MG63 (cell line): ENCODE results near the gene NCKAP5. TPM values are rescaled to one million over a fixed set of nuclear protein-coding genes. Genes with fewer than 3 reads are reported as not detected.

ENCODE experiments used
- DNase-seq: peaks from one replicate; pipeline ENCODE4 v3.0.0-alpha.2; 2020
- H3K27me3 ChIP-seq: fragments of 250-450 bp; sonication (Bioruptor Pico); 2 replicates; pipeline ENCODE4 v1.5.1; 2020; ENCODE audit warnings: mild to moderate bottlenecking, moderate library complexity
- H3K36me3 ChIP-seq: fragments of 250-450 bp; sonication (Bioruptor Pico); 2 replicates; pipeline ENCODE4 v1.5.1; 2020; ENCODE audit warnings: mild to moderate bottlenecking, moderate library complexity
- H3K4me3 ChIP-seq: fragments of 250-450 bp; sonication (Bioruptor Pico); 2 replicates; pipeline ENCODE4 v1.5.1; 2020; ENCODE audit warnings: mild to moderate bottlenecking, moderate library complexity
- H3K9me3 ChIP-seq: fragments of 250-450 bp; sonication (Bioruptor Pico); 2 replicates; pipeline ENCODE4 v1.5.1; 2020; ENCODE audit warnings: mild to moderate bottlenecking, moderate library complexity
- total RNA-seq: library from RNA; depleted of rRNA; stranded (reverse); fragments of >200 nt; shearing (Covaris generic); gene quantifications from 2 replicates; pipeline ENCODE4 v1.2.3, GENCODE V29; 2014; ENCODE audit warnings: low replicate concordance

NCKAP5 gene
- total RNA-seq, 1 experiment from 2014 or later: not detected

DNA sequence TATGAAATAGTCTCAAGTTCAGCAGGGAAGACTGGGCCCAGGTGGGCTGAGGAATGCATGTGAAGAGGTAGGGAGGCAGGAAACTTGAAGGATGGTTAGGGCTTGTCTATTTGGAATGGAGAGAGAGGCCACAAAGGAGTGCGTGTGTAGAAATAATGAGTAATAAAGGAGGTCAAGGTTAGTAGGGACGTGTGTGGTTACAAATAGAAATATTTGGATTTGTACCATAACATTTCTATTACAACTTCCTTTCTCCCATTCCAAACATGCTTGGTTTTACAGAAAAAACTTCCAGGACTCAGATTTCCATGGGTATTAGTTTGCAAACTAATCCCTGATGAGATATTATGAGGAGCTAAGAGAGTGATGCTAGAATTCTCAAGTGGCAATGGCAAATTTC is 280.6 kb downstream of the NCKAP5 start:
- H3K36me3 ChIP-seq: no peaks in the 10 kb centered on the region
- no peaks in the 10 kb centered on the region for H3K27me3 ChIP-seq
- DNase-seq: no peak
- H3K4me3 ChIP-seq: no peak overlapping the region
- H3K9me3 ChIP-seq: no peaks in the 10 kb centered on the region

DNA sequence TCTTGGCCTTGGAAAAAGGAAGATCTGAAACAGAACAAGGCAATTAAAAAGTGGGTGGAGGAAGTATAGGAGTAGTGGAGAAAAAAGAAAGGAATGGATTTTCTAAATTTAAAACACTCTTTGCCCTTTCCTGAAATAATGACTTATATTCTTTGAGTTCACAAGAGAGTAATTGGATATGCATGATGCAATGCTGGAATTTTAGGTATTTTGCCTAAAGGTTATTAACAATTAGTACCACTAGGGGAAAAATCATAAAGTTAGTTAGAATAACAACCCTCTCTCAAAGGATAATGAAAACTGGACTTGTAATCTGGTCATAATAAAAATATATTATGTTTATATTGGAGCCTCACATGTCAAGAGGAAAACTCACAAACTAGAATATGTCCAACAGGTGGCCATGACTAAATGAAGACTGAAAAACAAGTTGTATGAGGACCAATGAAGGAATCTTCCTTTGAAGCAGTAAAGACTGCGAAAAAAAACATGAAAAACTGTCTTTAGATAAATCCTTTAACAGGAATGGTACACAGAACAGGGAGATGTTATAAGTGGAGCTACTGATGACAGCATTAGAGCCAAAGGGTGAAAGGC is 281.8 kb downstream of the NCKAP5 start:
- no peaks in the 10 kb centered on the region for H3K9me3 ChIP-seq
- no peaks in the 10 kb centered on the region for H3K27me3 ChIP-seq
- no peak for DNase-seq
- no peak overlapping the region for H3K4me3 ChIP-seq
- no peaks in the 10 kb centered on the region for H3K36me3 ChIP-seq

DNA sequence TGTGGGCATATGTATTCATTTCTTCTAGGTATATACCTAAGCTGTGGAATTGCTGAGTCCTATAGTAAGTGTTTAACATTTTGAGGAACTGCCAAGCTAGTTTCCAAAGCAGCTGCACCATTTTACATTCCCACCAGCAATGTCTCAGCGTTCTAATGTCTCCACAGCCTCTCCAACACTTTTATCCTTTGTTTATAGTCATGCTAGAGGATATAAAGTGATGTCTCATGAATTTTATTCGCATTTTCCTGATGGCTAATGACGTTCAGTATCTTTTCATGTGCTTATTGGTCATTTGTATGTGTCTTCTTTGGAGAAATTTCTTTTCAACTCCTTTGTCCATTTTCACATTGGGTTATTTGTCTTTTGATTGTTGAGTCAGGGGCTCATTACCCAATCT is 295.2 kb downstream of the NCKAP5 start:
- no peaks in the 10 kb centered on the region for H3K9me3 ChIP-seq
- H3K27me3 ChIP-seq: no peaks in the 10 kb centered on the region
- DNase-seq: no peak
- H3K4me3 ChIP-seq: no peak overlapping the region
- no peaks in the 10 kb centered on the region for H3K36me3 ChIP-seq

DNA sequence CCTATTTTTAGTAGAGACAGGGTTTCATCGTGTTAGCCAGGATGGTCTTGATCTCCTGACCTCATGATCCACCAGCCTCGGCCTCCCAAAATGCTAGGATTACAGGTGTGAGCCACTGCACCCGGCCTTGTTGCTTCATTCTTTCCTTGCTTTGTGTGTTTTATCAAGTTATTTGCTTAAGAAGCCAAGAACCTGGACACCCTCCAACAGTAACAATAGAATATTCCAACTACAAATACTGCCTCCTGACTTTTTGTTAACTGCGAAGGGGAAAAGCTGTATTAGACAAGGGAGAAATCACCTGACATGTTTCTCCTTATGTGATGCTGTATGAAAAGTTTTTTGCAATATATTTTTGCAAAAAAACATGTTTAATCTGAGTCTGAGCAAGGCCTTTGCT is 297.2 kb downstream of the NCKAP5 start:
- no peaks in the 10 kb centered on the region for H3K36me3 ChIP-seq
- no peak overlapping the region for H3K4me3 ChIP-seq
- no peak for DNase-seq
- H3K27me3 ChIP-seq: no peaks in the 10 kb centered on the region
- no peaks in the 10 kb centered on the region for H3K9me3 ChIP-seq

DNA sequence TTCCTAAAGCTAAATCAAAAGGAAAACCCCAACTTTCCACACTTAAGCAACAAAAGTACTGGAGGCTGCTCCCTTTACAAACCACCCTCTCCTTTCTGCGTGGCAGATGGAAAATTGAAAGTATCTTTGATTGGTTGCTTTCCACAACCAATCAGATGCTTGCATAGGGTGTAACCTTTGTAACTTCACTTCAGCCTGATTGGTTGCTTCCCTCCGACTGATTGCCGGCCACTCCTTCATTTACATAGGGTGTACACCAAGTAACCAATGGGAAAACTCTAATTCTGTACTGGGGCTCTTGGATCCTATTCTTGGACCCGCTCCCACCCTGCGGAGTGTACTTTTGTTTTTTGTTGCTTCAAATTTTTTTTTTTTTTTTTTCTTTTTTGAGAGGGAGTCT is 297.7 kb downstream of the NCKAP5 start:
- H3K4me3 ChIP-seq: no peak overlapping the region
- no peaks in the 10 kb centered on the region for H3K27me3 ChIP-seq
- H3K9me3 ChIP-seq: no peaks in the 10 kb centered on the region
- H3K36me3 ChIP-seq: no peaks in the 10 kb centered on the region
- no peak for DNase-seq

DNA sequence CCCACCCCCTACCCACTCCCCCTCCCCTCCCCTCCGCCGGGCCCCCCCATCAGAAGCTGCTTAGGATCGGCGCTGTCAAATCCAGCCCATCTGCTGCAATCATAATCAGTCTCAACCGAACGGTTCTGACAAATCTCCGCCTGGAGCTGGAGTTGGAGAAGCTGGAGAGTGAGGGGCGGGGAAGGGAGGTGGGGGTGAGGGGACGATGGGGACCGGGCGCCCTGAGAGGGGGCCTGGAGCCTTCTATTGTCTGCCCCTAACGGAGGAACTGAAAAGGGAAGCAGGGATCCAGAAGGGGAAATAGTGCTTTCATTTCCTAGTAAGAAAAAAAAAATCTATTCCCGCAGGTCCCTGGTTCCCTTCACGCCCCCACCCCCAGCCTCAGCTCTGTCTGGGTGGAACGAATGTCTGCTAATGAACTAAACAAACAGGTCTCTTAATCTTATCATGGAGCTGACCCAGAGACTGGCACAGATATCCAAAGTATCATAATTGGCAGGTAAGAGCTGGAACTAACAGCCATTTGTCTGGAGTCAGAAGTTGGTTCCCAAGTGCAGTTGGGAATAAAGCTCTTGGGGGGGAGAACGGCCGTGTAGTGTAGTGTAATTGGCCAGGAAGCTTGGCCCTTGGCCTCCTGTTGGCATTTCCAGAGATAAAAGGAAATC is 301.2 kb downstream of the NCKAP5 start:
- DNase-seq: no peak

DNA sequence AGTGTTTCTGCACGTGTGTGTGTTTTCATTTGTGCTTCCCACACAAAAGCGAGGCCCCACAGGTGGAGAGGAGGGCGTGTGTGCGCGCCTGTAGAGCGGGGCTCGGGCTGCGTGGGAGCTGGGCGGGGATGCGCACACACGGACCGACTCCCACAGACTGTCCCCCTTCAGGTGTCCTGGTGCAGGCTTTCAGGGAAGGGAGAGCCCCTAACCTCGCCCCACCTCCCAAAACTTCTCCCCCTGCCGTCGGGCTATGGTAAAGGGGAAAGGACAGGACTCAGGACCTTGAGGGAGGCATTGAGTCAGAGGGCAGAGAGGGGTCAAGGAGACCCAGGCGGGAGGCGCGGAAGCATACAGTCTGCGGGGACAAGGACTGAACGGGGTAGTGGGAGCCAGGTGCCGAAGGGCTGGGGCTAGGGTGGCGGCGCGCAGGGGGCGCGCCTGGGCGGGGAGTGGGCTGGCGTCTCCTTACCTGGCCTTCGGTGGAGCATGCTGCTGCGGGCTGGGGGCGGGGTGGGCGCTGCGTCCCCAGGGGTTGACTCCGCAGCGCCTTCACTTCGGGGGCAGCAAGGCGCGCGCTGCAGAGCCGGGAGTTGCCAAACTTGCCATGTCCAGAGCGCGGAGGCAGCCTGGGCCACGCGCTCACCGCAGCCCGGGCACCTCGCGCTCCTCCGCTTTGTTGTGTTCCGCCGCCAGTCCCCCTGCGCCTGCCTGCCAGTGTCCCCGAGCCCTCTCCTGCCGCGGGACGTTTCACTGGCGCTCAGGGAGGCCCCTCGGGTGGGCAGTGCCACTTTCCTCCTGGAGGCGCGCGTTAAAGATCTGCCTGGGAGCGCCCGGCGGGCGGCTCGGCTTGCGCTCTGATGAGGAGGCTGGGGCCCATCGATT is 302.0 kb downstream of the NCKAP5 start:
- Histone ChIP-seq H3K4me3 (peak overlapping the region; percentile 49), H3K9me3 (no peaks in the 10 kb centered on the region), H3K36me3 (no peaks in the 10 kb centered on the region), H3K27me3 (no peaks in the 10 kb centered on the region)
- peak; percentile 35 for DNase-seq

More for the DNA sequence above, 301.2 kb downstream of the NCKAP5 start:
- Histone ChIP-seq H3K27me3 (no peaks in the 10 kb centered on the region), H3K36me3 (no peaks in the 10 kb centered on the region), H3K9me3 (no peaks in the 10 kb centered on the region), H3K4me3 (peak overlapping the region; percentile 49)

DNA sequence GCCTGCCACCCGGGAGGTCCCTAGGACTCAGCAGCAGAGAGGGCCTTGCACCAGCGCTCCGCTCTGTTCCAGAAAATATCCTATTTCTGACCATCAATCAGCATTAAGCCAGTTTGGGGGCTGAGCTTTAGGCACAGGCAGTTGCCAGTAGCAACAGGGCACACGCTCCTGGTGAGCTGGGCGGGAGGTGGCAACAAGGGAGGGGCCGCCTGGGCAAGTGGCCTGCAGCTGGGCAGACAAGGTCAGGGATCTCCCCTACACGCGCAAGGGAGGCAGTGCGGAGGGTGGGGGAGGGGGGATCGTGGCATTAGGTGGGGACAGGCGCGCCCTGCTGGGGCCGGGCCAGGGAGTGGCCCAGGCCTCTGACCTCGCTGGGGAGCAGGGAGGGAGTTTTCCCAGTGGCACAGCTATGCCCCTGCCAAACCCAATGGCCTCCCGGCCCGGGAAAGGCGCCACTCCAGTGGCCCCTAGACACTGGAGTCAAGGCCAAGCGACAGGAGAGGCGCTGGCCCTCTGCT is 302.8 kb downstream of the NCKAP5 start:
- H3K4me3 ChIP-seq: no peak overlapping the region
- no peak for DNase-seq

DNA sequence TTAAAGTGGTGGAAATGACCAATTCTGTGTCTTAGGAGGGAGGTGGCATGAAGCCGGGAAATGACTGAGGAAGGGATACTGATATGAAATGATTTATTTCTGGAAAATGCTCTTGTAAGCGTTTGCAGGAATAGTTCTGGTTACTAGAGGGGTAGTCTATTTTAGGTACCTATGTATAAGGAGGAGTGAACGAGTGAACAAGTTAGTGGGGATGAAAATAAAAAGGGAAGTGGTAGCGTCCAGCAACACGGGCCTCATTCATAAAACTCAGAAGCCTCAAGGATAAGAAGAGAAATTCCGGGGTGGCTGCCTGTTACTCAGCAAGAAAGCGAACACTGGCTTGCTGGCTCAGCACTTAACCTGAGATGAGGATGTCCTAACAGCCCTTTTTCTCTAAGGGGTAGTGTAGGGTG is 303.3 kb downstream of the NCKAP5 start:
- no peak for DNase-seq
- no peaks in the 10 kb centered on the region for H3K9me3 ChIP-seq
- no peaks in the 10 kb centered on the region for H3K27me3 ChIP-seq
- no peaks in the 10 kb centered on the region for H3K36me3 ChIP-seq
- H3K4me3 ChIP-seq: no peak overlapping the region

More for the DNA sequence above, 302.8 kb downstream of the NCKAP5 start:
- Histone ChIP-seq H3K27me3 (no peaks in the 10 kb centered on the region), H3K9me3 (no peaks in the 10 kb centered on the region), H3K36me3 (no peaks in the 10 kb centered on the region)

DNA sequence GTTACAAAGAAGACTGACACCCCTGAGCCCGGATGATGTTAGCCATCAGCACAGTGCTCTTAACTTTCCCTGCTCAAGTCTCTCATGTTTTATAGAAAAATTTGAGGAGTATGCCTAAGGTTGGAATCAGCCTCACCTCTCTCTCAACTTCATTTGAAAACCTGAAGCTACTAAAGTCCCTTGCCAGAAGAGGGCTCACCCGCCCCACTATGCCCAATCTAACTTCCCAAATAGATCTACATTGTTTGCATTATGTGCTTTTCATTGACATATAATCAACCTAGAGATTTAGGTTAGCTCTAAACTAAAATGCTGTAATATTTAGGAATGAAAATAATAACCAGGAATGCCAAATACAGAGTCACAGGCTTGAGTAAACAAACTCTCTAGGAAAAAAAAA is 305.4 kb downstream of the NCKAP5 start:
- Histone ChIP-seq H3K36me3 (no peaks in the 10 kb centered on the region), H3K27me3 (no peaks in the 10 kb centered on the region), H3K9me3 (no peaks in the 10 kb centered on the region), H3K4me3 (no peak overlapping the region)
- no peak for DNase-seq

DNA sequence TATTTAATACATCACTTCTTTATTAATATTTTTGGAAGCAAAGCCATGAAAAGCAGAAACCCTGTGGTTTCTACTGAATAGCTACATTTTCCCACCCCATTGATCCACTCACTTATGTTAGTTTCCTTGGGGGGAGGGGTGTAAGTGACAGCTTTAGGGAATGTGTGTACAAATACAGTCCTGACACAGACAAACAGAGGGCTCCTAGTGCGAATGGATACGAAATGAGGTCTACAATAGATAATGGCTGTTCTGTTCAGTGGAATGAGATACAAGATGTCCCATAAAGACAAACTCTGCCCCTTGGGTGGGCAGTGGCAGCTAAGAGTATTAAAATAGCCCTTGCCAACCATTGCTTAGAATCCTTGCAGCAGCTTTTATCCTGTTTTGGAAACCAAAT is 312.9 kb downstream of the NCKAP5 start:
- H3K4me3 ChIP-seq: no peak overlapping the region
- no peak for DNase-seq
- H3K36me3 ChIP-seq: no peaks in the 10 kb centered on the region
- H3K27me3 ChIP-seq: no peaks in the 10 kb centered on the region
- no peaks in the 10 kb centered on the region for H3K9me3 ChIP-seq

DNA sequence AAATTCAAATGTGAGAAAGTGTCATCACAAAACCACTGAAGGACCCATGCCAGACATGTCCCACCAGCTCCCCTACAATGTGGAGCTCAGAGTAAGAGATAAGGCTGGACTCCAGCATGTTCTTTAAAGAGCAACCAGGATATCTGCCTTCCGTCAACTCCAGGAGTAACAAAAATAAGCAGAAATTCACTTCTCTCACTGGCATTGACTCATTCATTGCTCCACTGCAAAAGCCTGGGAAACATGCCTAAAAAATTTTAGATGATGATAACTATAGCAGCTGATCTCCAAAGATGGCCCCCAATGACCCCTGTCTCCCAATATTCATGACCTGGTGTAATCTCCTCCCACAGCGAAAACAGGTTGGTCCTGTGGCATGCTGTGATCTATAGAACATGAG is 314.5 kb downstream of the NCKAP5 start:
- Histone ChIP-seq H3K36me3 (no peaks in the 10 kb centered on the region), H3K27me3 (no peaks in the 10 kb centered on the region), H3K4me3 (no peak overlapping the region), H3K9me3 (no peaks in the 10 kb centered on the region)
- DNase-seq: no peak

DNA sequence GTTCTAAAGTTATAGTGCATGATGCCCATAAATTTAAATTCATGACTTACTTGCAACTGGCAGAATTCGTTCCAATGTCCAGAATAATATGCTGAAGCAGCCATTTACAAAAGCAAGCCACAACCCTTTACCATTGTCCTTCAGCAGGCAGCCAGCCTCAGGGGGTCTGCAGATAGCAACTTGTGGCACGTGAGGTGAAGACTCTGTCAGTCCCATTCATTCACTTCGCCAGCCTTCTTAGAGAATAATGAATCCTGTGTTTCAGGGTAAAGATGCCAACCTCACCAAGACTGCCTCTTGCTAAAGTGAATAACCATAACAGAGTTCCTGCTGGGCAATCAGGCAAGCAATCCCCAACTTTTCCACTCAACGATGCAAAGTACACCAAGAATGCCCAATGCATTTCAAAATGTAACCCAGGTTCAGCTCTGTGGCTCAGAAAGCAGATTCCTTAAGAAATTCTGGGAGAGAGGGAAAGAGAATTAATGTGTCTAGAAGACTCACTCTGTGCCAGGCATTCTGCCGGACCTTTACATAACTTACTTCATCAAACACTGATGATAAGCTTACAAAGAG is 315.4 kb downstream of the NCKAP5 start:
- DNase-seq: no peak
- no peaks in the 10 kb centered on the region for H3K36me3 ChIP-seq

DNA sequence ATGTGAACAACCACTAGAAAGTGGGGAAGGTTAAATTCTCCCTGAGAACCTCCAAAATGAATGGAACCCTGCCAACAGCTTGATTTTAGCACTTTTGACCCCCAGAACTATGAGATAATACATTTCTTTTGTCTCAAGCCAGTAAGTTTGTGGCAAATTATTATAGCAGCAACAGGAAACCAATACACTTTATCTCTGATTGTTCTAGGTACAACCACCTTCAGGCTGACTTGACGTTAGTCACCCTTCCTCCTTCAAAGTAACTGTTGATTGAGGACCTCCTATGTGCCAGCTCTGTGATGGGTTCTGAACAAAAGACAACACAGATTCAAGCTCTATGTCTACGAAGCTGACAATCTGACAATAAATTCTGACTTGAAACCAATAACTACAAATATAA is 318.9 kb downstream of the NCKAP5 start:
- Histone ChIP-seq H3K36me3 (no peaks in the 10 kb centered on the region), H3K9me3 (no peaks in the 10 kb centered on the region), H3K27me3 (no peaks in the 10 kb centered on the region), H3K4me3 (no peak overlapping the region)
- no peak for DNase-seq

More for the DNA sequence above, 315.4 kb downstream of the NCKAP5 start:
- H3K27me3 ChIP-seq: no peaks in the 10 kb centered on the region
- no peaks in the 10 kb centered on the region for H3K9me3 ChIP-seq
- no peak overlapping the region for H3K4me3 ChIP-seq

DNA sequence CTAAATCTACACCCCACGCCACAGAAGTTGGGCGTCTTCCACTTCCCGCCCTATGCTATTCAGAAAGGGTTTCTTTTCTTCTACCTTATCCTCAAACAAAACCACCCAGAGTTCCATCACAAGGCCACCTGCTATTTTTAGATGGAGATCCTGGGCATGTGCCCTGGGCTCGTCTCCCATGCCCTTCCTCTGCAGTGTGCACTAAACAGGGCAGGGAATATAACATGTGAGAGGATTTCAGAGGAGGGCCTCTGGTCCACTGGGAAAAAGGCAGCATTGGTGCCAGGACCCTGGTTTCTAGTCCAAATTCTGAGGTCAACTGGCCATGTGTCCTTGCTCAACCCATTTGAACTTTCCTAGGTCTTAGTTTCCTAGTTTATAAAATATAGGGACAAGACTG is 320.0 kb downstream of the NCKAP5 start:
- Histone ChIP-seq H3K36me3 (no peaks in the 10 kb centered on the region), H3K4me3 (no peak overlapping the region), H3K27me3 (no peaks in the 10 kb centered on the region), H3K9me3 (no peaks in the 10 kb centered on the region)
- no peak for DNase-seq

DNA sequence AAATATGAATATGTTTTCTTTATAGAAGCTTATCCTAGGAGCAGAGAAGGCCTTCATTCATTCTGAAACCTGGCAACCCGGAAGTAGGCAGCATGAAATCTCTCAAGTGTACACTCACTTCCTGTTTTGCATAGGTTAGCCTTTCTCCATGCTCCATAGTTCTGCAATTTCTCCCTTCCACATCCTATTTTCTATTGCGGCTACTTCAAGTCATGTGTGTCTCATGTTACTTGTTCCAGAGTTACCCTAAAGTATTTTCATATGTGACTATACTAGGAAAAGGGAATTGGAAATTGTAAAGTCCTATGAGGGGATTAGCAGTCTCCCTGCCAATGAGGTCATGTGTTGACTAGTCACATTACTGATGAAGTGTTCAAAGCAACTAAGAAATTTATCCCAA is 320.6 kb downstream of the NCKAP5 start:
- DNase-seq: no peak
- Histone ChIP-seq H3K36me3 (no peaks in the 10 kb centered on the region), H3K4me3 (no peak overlapping the region), H3K27me3 (no peaks in the 10 kb centered on the region), H3K9me3 (no peaks in the 10 kb centered on the region)

DNA sequence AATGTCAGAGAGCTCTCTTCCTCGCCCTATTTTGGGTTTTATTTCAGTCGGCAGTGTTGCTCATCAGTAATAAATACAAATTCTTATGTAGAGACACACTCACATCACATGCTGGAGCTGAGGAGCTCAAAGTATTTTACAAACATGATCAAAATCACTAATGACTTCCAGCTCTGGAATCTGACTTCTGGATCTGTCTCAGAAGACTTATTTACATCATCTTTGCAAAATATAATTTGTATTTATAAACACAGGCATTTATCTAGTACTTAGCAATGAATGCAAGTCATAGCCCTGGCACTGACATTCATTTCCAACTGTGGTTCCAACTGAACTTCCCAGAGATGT is 327.1 kb downstream of the NCKAP5 start:
- Histone ChIP-seq H3K4me3 (peak overlapping the region; percentile 38), H3K9me3 (no peaks in the 10 kb centered on the region), H3K27me3 (no peaks in the 10 kb centered on the region), H3K36me3 (no peaks in the 10 kb centered on the region)
- DNase-seq: peak; percentile 61
